Effector CD8-positive, alpha-beta T cell (primary cell): ENCODE data around the gene TNRC18.
"Not testable (repeated sequence)": the region's sequence is repeated elsewhere in the genome, so short reads cannot be mapped to it uniquely, and the experiment has no call there.

Experiments used
- DNase-seq: peaks from one replicate; lab custom pipeline; 2025; lab: John Stamatoyannopoulos, UW

The TNRC18 gene

DNA sequence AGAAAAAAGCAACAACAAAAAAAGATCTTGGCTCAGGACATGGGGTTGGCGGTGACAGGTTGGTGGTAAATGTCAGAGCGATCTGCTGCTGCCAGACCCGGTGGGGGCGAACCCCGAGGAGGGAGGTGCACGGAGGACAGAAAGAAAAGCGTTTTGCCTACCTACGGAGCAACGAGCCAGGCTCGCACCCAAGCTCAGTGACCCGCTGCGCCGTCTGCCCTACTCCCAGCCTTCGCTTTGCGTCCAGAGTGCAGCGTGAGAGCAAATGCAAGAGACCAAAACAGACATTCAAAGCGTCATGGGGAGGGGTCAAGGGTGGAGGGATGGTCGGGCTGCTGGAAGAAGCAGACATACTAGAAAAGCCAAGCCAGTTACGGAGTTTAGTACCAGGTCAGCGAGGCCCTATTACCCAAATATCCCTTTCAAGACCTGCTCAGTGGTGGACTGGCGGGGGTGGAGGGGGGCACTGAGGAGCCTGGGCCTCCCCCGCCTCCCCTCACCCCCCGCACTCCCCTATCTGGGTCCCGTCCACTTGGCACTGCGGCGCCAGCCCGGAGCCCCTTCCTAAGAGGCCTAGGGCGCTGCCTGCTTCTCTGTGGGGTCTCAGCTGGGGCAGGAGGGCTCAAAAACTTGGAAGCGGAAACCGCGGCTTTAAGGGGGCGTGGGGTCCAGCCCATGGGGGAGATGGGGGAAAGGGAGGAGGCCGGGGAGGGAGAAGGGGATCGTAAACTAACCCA is 74.0 kb downstream of the TNRC18 start:
- no peak for DNase-seq

DNA sequence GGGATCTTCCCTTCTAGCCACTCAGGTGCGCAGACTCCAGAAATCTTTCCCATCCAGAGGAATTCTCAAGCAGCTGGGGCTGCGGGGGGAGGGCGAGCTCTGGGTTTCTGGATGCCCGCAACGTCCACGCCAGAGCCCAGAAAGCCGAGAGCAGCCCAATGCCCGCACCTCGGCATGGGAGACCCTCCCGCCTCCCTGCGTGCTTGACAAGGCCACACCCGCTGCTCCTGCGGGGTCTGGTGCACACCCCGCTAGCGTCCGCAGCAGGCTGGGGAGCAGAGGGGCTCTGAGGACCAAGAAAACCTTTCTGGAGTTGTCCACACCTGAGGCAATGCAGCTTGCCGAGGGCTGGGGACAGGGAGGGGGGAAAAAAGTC is 74.6 kb downstream of the TNRC18 start:
- no peak for DNase-seq

DNA sequence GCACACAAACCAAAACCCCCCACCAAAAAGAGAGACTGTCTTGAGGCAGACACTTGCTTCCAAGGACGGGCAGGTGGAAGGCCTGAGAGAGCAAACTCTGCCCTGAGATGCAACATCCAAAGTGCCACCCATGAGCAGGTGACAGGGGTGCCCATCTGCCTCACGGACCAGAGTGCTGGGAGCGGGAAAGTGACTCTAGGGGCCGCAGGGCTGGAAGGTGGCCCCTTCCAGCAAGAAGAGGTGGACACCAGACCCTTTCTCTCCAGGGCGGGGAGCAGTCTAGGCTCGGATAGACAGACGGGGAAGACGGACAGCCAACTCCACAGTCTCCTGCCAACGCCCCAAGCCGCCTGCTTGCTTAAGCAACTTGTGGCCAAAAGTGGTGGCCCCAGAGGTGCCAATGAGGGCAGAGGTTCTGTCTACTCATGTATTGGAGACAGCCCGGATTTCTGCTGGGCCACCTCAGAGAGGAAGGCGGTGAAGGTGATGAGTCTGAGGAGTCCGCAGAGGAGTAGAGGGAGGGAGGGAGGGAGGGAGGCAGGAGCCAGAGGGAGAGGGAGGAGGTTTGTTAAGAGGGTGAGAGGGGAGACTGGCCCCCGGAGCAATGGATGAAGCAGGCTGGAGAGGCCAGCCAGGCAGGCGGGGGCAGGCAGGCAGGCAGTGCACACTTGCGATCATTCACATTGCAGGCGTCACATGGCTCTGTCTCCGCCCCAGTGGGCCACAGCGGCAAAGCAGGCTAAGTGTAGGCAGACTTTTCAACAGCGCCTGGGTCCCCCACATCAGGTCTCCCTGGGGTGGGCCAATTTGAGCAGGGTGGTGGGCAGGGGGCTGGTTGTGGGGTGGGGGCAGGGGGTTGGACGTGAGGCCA is 75.3 kb downstream of the TNRC18 start:
- DNase-seq = no peak

DNA sequence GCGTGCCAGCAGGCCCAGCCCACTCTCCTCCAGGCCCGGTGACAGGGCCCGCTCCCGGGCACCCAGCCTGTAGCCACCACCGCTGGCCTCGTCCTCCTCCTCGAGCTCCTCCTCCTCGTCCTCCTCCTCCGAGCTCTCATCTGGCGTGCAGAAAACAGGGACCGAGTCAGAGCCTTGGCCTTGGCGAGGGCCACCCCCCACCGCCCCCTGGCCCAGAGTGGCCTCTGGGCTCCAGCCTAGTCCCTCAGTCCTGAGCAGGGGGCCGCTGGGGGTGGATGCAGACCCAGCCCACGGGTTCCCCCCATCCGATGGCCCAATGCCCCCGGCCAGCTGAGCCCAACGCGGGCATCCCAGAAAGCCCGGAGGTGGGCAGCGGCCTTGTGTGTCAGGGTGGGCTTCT is 78.0 kb downstream of the TNRC18 start:
- DNase-seq = no peak

DNA sequence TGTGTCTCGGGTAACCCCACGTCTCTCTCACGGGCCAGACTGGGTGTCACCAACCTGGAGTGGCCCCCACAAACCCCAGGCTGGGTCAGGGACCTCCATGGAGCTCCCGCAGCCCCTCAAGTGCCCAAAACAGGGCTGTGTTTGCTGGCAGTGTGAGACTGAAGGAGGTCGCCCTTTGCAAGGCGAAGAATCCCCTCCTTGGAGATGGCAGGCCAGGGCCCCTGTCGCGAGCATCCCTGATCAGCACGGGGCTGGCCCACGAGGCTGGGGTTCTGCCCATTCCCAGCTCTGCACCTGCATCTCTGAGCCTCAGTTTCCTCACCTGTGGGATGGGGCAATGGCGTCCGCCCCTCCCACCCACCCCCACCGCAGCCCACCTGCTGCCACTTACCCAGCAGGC is 78.5 kb downstream of the TNRC18 start:
- DNase-seq = no peak

DNA sequence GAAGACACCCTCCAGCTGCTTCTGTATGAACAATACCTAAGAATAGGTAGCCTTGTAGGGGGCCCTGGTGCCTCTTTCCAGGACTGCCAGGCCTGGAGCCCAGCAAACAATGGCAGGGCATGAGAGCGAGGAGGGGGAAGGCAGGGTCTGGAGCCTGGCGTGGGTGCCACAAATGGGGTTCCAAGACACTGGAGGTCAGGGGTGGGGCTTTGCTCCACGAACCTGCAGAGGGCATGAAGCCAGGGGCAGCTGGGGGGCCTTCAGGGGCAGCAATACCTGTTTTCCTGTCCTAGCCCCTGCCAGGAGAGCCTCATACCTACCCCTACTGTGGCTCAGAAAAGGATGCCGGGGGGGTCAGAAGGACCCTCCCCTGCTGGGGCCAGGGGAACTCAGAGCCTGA is 79.3 kb downstream of the TNRC18 start:
- DNase-seq = no peak

DNA sequence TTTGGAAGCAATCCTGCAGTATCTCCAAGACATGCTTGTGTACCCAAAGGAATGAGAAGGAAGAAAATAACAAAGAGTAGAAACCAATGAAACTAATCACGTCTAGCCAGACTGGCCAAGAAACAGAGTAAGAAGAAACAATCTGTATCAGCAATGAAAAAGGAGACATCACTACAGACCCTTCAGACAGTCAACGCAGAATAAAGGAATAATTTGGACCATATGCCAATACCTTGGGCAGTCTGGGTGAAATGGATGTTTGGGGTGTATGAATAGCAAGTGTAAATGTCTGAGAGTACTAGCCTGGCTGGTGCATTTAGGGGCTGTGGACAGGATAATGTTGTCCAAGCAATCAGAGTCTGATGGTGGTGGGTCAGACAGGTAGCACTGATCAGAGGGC is 79.8 kb downstream of the TNRC18 start:
- no peak for DNase-seq

DNA sequence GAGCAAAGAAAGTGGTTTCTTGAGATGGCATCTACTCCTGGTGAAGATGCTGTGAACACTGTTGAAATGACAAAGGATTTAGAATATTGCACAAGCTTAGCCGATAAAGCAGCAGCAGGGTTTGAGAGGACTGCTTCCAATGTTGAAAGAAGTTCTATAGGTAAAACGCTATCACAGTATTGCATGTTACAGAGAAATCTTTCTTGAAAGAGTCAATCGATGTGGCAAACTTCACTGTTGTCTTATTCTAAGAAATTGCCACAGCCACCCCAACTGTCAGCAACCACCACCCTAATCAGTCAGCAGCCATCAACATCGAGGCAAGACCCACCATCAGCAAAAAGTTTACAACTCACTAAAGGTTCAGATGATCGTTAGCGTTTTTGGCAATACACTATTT is 81.0 kb downstream of the TNRC18 start:
- no peak for DNase-seq

DNA sequence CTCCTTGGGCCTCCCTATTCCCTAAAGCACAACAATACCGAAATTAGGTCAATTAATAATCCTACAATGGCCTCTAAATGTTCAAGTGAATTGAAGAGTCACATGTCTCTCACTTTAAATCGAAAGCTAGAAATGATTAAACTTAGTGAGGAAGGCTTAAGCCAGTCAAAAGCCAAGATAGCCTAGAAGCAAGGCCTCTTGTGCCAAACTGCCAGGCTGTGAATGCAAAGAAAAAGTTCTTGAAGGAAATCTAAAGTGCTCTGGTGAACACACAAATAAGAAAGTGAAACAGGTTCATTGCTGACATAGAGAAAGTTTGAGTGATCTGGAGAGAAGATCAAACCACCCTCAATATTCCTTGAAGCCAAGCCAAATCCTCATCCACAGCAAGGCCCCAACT is 83.7 kb downstream of the TNRC18 start:
- no peak for DNase-seq

DNA sequence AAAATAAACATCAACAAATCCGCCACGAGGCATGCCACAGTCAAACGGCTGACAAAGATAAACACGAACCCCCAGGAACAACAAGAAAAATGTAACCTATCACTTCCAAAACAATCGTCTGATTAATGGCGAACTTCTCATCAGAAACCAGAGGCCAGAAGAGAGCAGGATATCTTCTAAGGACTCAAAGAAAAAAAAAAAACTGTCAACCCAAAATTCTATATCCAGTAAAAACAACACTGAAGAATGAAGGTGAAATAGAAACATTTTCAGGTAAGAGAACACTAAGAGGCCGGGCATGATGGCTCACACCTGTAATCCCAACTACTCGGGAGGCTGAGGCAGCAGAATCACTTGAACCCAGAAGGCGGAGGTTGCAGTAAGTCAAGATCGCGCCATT is 86.6 kb downstream of the TNRC18 start:
- no peak for DNase-seq

DNA sequence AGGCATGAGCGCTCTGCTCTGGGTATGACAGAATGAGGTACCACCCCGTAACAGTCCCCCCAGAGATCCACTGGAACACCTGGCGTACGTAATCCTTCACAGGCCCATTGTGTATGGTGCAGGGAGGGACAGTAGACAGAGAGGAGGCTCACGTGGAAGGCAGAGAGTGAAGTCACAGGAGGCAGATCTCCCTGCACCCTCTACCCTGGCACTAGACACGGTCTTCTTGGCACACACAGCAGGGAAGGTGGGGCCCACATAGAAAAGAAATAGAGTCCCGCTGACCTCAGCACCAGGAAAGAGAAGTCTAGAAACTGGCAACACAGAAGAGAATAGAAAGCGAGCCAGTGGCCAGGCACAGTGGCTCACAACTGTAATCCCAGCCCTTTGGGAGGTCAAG is 89.0 kb downstream of the TNRC18 start:
- no peak for DNase-seq

DNA sequence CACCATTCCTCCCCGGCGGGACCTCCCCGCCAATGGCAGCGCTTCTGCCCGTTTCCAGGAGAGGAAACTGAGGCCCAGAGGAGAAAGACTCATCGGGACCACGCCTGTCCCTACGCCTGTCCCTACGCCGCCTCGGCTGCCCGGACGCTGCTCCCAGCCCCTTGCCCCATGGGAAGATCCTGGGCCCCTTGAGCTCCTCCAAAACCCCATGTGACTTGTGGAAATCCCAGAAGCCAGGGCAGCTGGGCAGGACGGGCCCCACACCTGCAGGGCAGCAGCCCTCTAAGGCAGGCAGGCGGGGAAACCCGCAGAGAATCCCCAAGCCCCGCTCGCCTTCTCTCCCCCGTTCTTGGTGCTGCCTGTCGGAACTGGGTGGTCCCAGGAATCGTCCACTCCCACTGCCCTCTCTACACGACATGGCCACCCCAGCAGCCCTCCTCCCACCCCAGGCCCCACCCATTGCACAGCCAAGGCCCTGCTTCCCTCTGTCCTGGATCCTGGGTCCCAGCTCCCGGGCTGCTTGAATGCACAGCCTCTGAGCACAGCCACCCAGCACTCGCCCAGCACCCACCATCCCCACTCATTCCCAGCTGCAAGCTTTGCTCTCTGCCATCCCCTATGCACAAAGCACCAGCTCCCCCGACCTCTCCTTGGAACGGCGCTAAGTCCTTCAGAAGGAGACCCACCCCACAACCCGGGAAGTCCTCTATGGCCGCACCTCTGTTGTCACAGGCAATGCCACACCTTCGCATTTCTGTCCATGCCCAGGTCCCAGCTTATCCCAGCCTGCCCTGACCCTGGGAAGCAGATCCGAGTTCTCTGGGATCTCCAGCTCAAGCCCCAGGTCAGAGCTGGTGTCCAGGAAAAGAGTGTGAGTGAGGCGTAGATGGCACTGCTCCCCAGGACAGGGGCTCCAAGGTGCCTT is 90.3 kb downstream of the TNRC18 start:
- no peak for DNase-seq

DNA sequence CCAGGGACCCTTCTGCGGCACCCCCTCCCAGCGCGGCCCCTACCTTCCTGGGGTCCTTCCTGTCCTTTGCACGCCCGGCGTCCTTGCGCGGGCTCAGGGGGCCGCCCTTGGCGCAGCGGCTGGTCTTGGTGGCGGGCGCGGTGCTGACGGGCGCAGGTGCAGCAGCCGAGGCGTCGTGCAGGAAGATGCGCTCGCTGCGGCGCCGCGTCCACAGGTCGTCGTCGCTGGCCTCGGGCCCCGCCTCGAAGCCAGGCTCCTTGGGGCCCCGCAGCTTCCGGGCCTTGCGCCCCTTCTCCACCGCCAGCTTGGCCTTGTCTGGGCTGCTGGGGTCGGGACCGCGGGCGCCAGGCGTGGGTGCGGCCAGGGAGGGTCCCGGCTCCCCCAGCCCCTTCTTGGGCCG is 91.1 kb downstream of the TNRC18 start:
- no peak for DNase-seq

DNA sequence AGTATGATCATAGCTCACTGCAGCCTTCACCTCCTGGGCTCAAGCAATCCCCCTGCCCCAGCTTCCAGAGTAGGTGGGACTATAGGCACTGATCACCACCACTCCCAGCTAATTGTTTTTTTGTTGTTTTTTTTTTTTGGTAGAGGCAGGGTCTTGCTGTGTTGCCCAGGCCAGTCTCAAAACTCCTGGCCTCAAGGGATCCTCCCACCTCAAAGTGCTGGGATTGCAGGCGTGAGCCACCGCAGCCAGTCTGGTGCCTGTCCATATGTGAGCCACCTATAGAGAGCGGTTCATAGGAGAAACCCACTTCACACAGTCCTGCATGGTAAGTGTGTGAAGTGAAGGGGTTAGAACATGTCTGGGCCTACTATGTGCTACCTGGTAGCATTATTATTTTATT is 93.3 kb downstream of the TNRC18 start:
- DNase-seq = no peak

DNA sequence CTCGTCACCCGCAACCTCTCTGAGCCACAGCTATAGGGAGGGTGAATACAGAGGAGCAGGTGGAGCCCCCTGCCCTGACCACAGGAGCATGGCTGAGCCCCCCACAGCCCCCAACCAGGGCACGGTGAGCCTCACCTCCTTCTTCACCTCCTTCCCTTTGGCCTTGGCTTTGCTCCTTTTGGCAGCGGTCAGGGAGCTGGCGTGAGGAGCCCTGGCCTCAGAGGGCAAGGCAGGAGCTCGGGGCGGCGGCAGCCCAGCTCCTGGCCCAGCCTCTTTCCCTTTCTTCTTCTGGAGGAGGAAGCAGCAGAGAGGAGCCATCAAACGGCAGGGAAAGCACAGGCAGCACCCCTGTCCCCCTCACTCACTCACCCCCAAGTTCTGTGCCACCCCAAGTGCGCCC is 98.7 kb downstream of the TNRC18 start:
- DNase-seq = no peak

DNA sequence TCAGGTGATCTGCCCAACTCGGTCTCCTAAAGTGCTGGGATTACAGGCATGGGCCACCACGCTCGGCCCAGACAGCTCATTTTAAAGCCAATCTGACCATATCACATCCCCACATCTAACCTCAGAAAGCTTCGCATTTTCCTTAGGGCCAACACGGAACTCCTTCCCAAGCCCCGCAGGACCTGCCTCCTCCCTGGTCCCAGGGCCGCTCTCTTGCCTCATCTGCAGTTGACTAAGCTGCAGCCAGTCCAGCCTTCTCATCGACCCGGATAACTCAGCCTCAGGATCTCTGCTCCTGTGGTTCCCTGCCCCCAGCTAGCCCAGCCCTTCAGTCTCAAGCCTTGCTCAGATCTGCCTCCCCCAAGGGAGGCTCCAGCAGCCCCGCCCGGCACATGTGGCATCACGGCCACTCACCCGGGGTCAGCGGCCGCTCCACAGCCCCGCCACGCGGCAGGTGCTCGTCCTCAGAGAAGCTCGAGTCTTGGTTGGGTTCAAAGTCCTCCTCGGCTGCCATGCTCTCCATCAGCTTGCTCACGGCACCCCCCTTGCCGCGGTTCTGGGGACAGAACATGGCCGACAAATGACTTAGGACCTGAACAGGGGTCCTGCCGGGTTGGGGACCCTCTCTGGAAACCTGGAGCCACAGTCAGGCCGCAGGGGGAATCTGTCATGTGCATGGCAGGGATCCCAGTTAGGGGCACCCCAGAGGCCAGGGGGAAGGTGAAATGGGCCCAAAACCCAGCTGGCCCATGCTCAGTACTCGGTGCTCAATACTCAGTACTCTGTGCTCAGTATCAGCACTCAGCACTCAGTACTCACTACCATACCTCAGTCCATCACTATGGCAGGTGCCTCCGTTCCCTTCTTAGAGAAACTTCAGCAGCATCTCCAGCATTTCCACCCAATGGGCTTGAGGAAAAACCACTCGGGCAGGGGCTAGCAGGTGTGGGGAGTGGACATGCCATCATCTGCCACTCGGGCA is 99.5 kb downstream of the TNRC18 start:
- not testable (repeated sequence) for DNase-seq

DNA sequence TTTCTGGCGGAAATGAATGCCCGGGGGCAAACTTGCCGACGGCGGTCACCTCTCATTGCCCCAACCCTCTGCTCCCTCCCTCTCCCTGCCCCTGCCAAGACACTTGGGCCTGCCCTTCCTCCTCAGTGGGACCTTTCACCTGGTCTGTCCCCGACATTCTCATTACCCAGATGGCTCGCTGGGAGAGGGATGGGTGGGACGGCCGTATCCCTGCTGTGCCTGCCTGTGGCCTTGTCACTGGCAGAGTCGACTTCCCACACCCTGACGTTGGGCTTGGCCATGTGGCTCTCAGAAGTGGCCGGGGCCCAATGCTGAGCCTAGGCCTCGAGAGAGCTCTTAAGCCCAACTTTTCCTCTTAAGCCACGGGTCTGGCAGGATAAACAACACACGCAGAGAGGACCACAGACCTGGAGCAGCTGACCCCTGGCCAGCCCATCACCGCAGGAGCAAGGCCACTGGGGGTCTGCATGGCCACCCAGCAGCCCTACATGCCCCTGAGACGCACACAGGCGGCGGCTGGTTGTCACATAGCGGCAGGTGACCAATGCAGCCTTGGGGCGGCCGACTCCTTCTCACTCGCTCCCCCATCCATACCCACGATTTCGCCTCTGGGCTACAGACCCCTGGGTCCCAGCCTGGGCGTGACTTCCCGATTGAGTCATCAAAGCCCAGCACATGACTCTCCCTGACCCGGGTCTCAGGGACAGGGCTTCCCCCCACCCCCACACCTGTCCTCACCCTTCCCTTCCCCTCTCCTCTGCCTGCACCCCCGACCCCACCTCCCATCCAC is 100.8 kb downstream of the TNRC18 start:
- DNase-seq = no peak

DNA sequence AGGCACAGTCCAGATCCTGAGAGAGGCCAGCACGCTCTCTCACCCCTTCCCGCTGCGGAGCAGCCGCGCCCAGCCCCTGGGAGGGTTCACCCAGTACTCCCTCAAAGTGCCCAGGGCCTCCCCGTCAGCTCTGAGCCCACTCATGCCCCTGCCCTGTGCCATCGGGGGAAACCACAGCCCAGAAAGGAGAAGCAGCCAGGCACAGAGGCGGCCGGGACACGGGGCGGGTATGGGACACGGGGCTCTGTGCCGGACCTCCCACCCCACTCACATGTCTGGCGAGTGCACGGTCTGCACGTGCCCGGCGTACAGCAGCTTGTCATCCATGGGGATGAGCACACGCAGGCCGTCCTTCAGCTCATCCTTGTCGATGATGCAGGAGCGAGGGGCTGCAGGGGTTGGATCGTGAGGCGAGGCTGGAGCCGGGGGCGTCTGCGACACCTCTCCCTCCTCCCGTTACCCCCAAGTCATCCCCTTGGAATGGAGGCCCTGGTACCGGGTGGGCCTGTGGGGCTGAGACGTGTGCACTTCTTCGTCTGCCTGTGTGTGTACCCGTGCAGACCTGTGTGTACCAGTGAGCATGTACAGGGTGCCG is 102.7 kb downstream of the TNRC18 start:
- no peak for DNase-seq

DNA sequence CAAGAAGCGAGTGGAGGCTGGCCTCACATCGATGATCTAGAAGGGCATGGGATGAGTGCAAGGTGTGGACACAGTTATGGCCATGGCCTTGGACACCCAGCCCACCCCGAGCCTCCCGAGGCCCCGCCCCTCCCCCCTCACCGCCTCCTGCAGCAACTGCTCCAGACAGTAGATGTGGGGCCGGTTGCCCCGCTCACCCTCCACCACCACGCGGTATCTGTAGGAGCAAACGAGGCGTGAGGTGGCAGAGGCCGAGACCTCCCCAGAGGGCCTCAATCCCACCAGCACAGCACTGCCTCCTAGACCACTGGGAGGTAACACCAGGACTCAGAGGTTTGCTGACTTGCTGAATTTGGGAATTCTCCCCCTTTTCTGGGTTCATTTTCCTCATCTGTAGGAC is 103.2 kb downstream of the TNRC18 start:
- DNase-seq = no peak

DNA sequence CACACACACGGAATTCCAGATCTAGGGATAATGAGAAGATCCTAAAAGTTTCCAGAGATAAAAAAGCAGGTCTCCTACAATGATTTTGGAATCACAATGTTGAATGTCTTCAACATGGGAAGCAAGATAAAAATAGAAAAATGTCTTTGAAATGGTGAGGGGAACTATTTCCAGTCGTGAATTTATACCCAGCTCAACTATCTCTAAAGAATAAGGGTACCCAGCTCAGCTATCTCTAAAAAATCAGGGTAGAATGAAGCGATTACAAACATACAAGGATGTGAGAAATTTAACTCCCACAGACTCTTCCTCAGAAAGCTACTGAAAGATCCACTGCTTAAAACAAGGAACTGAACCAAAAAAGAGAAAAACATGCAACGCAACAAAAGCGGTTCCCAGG is 105.0 kb downstream of the TNRC18 start:
- not testable (repeated sequence) for DNase-seq
